T-helper 2 cell treated with Interferon-gamma antibody and Interleukin-4, amounts not matched to agents 5 μg/mL and 100 μg/mL, for 36 hours (primary cell): Measurements from ENCODE around the gene DDX11.
A peak's percentile ranks its signal among the peaks of the same experiment; 100 is the strongest.
"Not testable (repeated sequence)": the region's sequence is repeated elsewhere in the genome, so short reads cannot be mapped to it uniquely, and the experiment has no call there.

Experiments used
- DNase-seq: peaks from one replicate; pipeline ENCODE4 v3.0.0; 2021; ENCODE audit warnings: low spot score
- H3K27ac Mint-ChIP-seq: one replicate; pipeline ENCODE4 v1.8.0; 2021; ENCODE audit warnings: mild to moderate bottlenecking, mixed read lengths
- H3K27me3 Mint-ChIP-seq: one replicate; pipeline ENCODE4 v1.8.0; 2021; ENCODE audit warnings: low read depth, mixed read lengths
- H3K36me3 Mint-ChIP-seq: one replicate; pipeline ENCODE4 v1.8.0; 2021; ENCODE audit warnings: low read depth, mixed read lengths
- H3K4me1 Mint-ChIP-seq: one replicate; pipeline ENCODE4 v1.8.0; 2021; ENCODE audit warnings: low read depth, mixed read lengths
- H3K4me3 Mint-ChIP-seq: one replicate; pipeline ENCODE4 v1.8.0; 2022; ENCODE audit warnings: mild to moderate bottlenecking, moderate library complexity, mixed read lengths
- H3K9me3 Mint-ChIP-seq: one replicate; pipeline ENCODE4 v1.8.0; 2021; ENCODE audit warnings: mixed read lengths

DDX11 gene

DNA sequence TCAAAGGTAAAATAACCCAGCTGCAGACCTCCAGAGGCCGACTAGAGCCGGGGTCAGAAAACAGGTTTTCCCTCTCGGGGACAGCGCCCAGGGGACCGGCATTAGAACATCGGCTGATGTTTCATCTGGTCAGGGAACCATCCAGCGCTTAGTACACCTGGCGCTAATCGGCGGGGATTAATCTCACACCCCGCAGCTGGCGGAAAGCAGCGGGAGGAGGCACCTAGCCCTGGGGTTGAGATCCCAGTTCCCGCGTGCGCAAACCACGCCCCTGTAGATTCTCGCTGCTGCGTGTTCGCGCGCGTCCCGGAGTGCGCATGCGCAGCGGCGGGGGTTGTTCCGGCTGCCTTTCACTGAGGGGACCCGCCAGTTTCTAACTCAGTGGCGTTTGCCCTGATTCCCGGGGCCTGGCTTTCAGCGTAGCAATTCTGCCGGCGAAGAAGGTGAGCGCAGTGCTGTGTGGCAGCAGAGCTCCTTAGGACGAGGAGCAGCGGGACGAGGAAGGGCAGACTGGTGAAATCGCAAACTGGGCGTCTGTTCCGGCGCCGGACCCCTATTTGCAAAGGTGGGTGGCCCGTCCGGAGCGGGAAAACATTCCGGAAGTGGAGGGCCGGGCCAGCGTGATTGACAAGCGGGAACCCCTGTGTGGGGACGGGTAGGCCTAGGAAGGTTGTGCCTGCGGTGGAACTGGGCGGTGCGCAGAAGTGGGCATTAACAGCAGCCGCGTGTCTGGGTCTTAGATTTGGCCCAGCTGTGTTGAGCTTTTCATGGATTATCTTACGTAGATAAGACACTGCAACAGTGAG lies at the start of gene DDX11:
Gene DDX11, plus strand, starts transcription at position 334 of the 806 bp plus-strand sequence. CDS start 4,534 bp downstream, outside the sequence.
- H3K27me3 Mint-ChIP-seq, H3K9me3 Mint-ChIP-seq, H3K36me3 Mint-ChIP-seq: not testable (repeated sequence)
- DNase-seq = peak; percentile 94
- Mint-ChIP-seq H3K4me3 (peak within 1 kb of the TSS; percentile 98), H3K4me1 (peaks cover 26% of the 10 kb centered on the region), H3K27ac (peak within 1 kb of the TSS; percentile 94)

GRCh38 chr12:31026202-31026601 lies 47.5 kb upstream of the DDX11 start:
- Mint-ChIP-seq H3K4me1 (peaks cover 8% of the 10 kb centered on the region), H3K27me3 (peaks cover 17% of the 10 kb centered on the region)

DNA sequence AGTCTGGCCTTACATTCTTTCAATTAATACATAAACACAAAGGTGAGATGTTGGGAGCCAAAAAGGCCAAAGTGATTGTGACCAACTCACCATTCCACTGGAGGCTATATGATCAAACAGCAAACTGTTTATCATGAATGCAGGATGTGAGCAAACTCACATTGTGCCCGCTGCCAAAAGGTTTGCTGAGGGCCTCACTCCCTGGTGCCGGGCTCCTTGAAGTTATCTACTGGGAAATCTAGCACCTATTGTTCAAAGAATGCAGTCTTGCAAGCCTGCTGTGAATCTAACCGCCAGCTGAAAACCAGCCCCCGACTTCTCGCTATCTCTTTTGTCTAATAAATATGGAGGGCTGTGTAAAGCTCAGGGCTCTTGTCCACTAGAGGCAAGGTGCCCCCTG lies 46.7 kb upstream of the DDX11 start:
- H3K4me3 Mint-ChIP-seq, H3K27ac Mint-ChIP-seq, H3K36me3 Mint-ChIP-seq, H3K4me1 Mint-ChIP-seq, DNase-seq, H3K9me3 Mint-ChIP-seq: not testable (repeated sequence)
- H3K27me3 Mint-ChIP-seq = peaks cover 17% of the 10 kb centered on the region

More at GRCh38 chr12:31026202-31026601, 47.5 kb upstream of the DDX11 start:
- DNase-seq = no peak
- H3K9me3 Mint-ChIP-seq = no peaks in the 10 kb centered on the region
- H3K27ac Mint-ChIP-seq = no peak overlapping the region
- H3K4me3 Mint-ChIP-seq = no peak overlapping the region
- no peaks in the 10 kb centered on the region for H3K36me3 Mint-ChIP-seq

DNA sequence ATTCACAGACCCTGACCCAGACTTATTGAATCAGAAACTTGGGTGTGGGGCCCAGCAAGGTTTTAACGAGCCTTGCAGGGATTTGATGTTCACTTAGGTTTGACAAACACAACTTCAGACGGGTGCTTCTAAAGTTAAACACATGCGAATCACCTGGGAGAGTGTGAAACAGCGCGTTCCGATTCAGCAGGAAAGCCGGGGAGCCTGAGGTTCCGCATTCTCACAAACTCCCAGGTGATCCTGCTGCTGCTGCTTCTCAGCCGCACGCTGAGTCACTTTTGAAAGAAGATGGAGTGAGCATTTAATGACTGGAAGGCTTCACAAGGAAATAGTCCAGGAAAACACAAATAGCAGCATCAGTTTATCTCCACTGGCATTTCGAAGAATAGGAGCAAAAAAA lies 44.2 kb upstream of the DDX11 start:
- Mint-ChIP-seq H3K27me3 (peaks cover 7% of the 10 kb centered on the region), H3K9me3 (no peaks in the 10 kb centered on the region), H3K36me3 (no peaks in the 10 kb centered on the region), H3K4me3 (no peak overlapping the region), H3K27ac (no peak overlapping the region), H3K4me1 (peaks cover 6% of the 10 kb centered on the region)
- no peak for DNase-seq

DNA sequence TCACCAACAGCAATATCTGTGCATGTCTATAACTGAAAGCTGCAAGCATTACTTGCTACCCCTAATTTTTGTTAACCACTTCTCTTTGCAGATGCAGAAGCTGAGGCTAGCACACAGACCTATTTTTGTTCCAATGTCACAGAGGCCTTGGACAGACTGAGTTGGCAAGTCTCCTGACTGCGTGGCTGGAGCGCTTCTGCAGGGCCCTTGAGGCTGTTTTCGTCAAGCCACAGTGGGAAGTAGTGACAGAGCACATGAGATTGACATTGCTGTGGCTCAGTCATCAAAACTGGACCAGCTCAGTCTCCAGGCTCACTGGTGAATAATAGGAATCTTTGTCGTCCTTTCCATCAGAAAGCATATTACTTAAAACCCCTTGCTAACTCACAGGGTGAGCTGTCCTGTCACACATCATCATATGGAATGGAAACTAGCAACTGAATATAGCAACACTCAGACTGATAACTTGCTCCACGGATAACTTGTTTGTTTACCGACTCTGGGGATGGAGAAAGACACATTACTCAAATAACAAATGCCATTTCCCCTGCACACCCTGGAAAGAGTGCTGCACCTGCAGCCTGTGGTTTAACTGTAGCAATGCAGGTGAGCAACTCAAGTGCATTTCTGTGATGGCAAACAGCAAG lies 43.6 kb upstream of the DDX11 start:
- Mint-ChIP-seq H3K27ac (no peak overlapping the region), H3K36me3 (no peaks in the 10 kb centered on the region), H3K27me3 (peaks cover 4% of the 10 kb centered on the region), H3K4me1 (peaks cover 6% of the 10 kb centered on the region), H3K9me3 (no peaks in the 10 kb centered on the region), H3K4me3 (no peak overlapping the region)
- DNase-seq = no peak

- Mint-ChIP-seq H3K9me3 (no peaks in the 10 kb centered on the region), H3K36me3 (no peaks in the 10 kb centered on the region), H3K27ac (no peak overlapping the region), H3K4me1 (peaks cover 6% of the 10 kb centered on the region), H3K27me3 (no peaks in the 10 kb centered on the region), H3K4me3 (no peak overlapping the region)
- DNase-seq = no peak
Observed at GRCh38 chr12:31031951-31032335, 41.7 kb upstream of the DDX11 start.

- H3K36me3 Mint-ChIP-seq = no peaks in the 10 kb centered on the region
- DNase-seq = no peak
- H3K27me3 Mint-ChIP-seq = no peaks in the 10 kb centered on the region
- no peaks in the 10 kb centered on the region for H3K9me3 Mint-ChIP-seq
- H3K4me3 Mint-ChIP-seq = no peak overlapping the region
- H3K27ac Mint-ChIP-seq = no peak overlapping the region
- peaks cover 6% of the 10 kb centered on the region for H3K4me1 Mint-ChIP-seq
Observed at GRCh38 chr12:31033146-31033545, 40.5 kb upstream of the DDX11 start.

DNA sequence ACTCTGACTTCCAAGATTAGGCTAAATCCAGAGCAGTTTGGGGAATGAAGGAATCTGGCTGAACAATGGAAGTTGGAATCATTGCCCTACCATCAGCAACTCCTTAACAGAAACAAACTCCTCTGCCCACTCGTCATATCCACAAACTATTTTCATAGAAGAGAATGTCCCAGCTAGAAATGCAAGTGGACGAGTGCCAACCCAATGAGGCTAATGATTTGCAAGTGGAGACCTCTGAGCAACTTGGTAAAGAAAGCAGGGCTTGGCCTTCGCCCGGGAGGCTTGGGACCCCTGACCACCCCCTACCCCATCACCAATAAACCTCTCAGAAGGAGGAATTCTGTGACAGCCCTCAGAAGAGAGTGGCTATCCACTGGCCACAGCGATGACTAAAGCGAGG lies 40.0 kb upstream of the DDX11 start:
- Mint-ChIP-seq H3K27ac (no peak overlapping the region), H3K9me3 (no peaks in the 10 kb centered on the region), H3K27me3 (peaks cover 4% of the 10 kb centered on the region), H3K4me3 (no peak overlapping the region), H3K4me1 (peaks cover 6% of the 10 kb centered on the region), H3K36me3 (no peaks in the 10 kb centered on the region)
- no peak for DNase-seq

DNA sequence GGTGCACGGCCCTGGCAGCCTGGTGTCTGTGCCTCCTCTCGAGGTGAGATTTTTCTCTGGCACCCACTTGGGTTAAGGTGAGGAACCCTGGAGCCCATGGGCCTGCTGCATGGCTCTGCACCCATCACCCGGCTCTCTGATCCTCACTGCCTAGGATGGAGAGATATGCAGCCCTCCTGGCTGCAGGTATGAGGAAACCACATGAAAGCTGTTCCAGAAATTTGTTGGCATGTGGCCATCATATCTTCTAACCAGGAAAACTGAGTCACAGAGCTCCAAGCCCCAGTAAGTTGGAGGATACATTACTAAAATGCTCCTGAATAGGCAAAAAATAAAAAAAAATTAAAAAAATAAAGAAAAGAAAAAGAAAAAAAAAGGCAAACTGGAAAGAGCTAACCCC lies 39.3 kb upstream of the DDX11 start:
- DNase-seq = no peak
- no peaks in the 10 kb centered on the region for H3K36me3 Mint-ChIP-seq
- H3K27ac Mint-ChIP-seq = no peak overlapping the region
- no peaks in the 10 kb centered on the region for H3K9me3 Mint-ChIP-seq
- peaks cover 6% of the 10 kb centered on the region for H3K4me1 Mint-ChIP-seq
- H3K27me3 Mint-ChIP-seq = peaks cover 5% of the 10 kb centered on the region
- no peak overlapping the region for H3K4me3 Mint-ChIP-seq

DNA sequence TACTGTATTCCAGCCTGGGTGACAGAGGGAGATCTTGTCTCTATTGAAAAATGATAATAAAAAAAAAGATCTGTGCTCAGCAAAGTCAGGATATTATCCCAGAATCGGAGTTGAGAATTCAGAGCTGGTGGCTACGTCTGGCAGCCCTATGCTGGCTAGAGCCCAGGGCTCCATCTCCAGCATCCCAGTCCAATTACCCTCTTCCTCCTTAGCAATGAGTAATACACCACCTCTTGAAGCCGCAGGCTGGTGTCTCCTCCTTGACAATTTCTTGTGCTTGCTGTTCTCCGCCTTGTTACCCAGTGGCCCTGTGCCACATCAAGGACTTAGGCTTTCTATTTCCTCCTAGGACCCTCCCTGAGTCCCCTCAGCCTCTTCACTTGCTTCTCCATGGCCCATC lies 38.4 kb upstream of the DDX11 start:
- DNase-seq = no peak
- Mint-ChIP-seq H3K9me3 (no peaks in the 10 kb centered on the region), H3K4me1 (peaks cover 5% of the 10 kb centered on the region), H3K27ac (no peak overlapping the region), H3K4me3 (no peak overlapping the region), H3K36me3 (no peaks in the 10 kb centered on the region), H3K27me3 (peaks cover 5% of the 10 kb centered on the region)

DNA sequence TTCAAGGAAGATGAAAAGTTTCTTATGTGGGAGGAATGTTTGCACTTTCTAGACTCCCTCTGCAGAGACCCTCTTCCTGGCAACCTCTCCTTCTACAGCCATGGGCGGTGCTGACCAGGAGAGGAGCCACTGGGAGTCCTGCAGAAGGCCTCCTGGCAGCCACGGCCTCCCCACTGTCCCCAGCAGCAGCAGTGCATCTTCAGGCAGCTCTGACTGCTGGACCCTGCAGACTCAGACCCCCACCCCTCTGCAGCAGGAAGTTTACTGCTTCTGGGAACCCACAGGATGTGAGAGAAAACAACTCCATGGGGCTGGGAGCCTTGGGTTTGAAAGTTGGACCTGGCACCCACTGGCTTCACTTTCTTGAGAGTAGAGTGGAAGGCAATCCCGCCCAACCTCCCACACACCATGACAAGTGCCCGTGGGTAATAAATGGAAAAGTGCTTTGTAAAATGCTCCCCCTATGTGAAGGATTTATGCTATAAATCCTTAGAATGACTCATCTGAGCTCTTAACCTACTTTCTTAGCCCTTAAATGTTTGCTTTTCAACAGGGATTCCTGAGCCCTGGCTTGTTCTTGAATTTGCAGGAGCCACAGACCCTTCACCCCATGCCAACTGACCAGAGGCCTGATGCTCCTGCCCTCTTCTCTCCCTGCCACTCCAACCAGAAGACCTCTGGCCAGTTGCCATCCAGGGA lies 37.5 kb upstream of the DDX11 start:
- H3K4me3 Mint-ChIP-seq = no peak overlapping the region
- H3K4me1 Mint-ChIP-seq = peaks cover 3% of the 10 kb centered on the region
- H3K36me3 Mint-ChIP-seq = no peaks in the 10 kb centered on the region
- DNase-seq = no peak
- H3K9me3 Mint-ChIP-seq = no peaks in the 10 kb centered on the region
- H3K27me3 Mint-ChIP-seq = peaks cover 5% of the 10 kb centered on the region
- H3K27ac Mint-ChIP-seq = no peak overlapping the region

DNA sequence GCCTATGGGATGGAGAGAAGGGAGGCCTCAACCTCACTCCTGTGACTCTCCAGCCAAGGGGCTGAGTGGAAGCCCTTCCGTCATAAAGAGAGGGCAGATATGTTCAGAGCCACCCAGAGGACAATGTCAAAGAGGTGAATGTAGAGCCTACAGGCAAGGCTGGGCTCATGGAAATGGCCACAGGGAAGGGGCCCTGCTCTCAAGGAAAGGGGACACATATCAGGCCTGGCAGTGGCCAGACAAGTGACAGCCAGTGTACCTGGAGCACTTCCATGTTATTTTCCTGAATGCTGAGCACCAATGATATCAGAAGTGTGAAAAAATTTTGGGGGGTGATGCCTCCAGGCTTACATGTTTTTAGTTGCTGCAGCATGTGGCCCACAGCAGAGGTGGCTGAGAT lies 36.6 kb upstream of the DDX11 start:
- peaks cover 5% of the 10 kb centered on the region for H3K27me3 Mint-ChIP-seq
- no peaks in the 10 kb centered on the region for H3K9me3 Mint-ChIP-seq
- DNase-seq = no peak
- H3K4me1 Mint-ChIP-seq = no peaks in the 10 kb centered on the region
- no peaks in the 10 kb centered on the region for H3K36me3 Mint-ChIP-seq
- H3K27ac Mint-ChIP-seq = no peak overlapping the region
- no peak overlapping the region for H3K4me3 Mint-ChIP-seq

DNA sequence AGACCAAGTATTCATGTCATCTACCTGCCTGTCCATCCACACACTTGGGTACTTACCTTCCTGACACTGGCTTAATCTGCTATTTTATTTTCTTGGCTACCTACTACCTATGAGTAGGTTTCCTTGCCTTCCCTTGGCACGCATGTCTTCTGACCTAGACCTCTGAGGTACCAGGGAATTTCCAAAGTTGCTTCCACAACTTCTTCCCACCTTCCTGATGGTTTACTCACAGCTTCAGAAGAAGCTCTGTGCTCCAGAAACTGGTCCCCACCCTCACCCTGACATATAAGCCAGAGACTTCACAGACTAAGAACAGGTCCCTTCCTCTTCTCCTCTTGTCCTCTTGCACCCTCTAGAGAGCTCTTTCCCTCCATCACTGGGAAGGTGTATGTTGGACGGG lies 35.7 kb upstream of the DDX11 start:
- Mint-ChIP-seq H3K4me1 (no peaks in the 10 kb centered on the region), H3K36me3 (no peaks in the 10 kb centered on the region), H3K27ac (no peak overlapping the region), H3K4me3 (no peak overlapping the region), H3K9me3 (no peaks in the 10 kb centered on the region), H3K27me3 (peaks cover 5% of the 10 kb centered on the region)
- DNase-seq = no peak

DNA sequence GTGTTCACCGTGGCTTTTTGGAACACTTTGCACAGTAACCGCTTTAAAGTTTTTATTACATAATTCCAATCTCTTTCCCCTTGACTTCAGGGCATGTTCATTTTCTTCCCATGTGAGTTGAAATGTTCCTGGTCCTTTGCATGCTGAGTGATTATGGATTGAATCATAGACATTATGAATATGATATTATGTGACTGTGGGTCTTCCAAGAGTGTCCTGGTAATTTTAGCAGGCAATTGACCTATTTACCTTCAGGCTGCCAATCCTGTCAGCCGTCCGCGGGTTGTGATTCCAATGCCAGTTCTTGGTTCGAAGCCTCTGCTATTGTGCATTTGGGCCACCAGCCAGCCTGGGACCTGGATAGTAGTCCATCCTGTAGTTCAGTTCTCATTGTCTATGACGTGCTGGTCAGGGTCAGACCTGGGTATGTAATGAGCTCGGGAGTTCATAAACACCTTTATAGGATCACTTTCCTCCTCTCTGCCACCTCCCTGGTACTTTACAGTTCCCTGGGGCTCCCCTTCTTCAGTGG lies 32.6 kb upstream of the DDX11 start:
- H3K4me1 Mint-ChIP-seq = peaks cover 2% of the 10 kb centered on the region
- no peaks in the 10 kb centered on the region for H3K36me3 Mint-ChIP-seq
- DNase-seq = no peak
- H3K27ac Mint-ChIP-seq = no peak overlapping the region
- no peak overlapping the region for H3K4me3 Mint-ChIP-seq
- no peaks in the 10 kb centered on the region for H3K9me3 Mint-ChIP-seq
- peaks cover 5% of the 10 kb centered on the region for H3K27me3 Mint-ChIP-seq
